OCI-LY7 (cell line): Measurements from ENCODE around the gene SYT9.

Source experiments
- EZH2phosphoT487 ChIP-seq: fragments of 200-600 bp; sonication (generic); IDR thresholded peaks from 2 replicates; pipeline ENCODE4 v1.6.1; 2018; ENCODE audit warnings: low read depth, borderline replicate concordance, mild to moderate bottlenecking, mixed run types, antibody characterized with exemption, low read length, moderate library complexity, mixed read lengths
- TF ChIP-seq, protein P1 (sequence below): fragments of 200-600 bp; sonication (generic); conservative IDR thresholded peaks from 2 replicates; pipeline ENCODE4 v1.5.1; 2014; ENCODE audit warnings: mild to moderate bottlenecking, antibody characterized with exemption, low read length, moderate library complexity, mixed read lengths

DNA sequence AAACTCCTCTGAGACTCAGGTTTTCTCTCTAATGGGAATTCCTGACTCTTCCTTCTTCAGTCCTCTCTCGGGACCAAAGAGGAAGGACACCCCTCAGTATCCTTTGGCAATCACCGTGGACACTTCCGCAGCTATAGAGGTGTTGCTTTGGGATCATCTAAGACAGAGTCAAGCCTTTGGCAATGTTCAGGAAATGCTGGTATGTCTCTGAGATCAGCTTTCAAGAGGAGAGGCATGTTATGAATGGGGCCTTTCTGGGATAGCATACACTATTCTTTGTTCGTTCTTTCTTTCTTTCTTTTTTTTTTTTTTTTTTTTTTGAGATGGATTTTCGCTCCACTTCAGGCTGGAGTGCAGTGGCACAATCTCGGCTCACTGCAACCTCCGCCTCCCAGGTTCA is 219.4 kb downstream of the SYT9 start:
- TF ChIP-seq, protein P1, sequence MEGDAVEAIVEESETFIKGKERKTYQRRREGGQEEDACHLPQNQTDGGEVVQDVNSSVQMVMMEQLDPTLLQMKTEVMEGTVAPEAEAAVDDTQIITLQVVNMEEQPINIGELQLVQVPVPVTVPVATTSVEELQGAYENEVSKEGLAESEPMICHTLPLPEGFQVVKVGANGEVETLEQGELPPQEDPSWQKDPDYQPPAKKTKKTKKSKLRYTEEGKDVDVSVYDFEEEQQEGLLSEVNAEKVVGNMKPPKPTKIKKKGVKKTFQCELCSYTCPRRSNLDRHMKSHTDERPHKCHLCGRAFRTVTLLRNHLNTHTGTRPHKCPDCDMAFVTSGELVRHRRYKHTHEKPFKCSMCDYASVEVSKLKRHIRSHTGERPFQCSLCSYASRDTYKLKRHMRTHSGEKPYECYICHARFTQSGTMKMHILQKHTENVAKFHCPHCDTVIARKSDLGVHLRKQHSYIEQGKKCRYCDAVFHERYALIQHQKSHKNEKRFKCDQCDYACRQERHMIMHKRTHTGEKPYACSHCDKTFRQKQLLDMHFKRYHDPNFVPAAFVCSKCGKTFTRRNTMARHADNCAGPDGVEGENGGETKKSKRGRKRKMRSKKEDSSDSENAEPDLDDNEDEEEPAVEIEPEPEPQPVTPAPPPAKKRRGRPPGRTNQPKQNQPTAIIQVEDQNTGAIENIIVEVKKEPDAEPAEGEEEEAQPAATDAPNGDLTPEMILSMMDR, result no peak
- no peak for TF ChIP-seq EZH2phosphoT487
